ENCODE data around the gene PDLIM3.

GRCh38 chr4:185457136-185457535 lies 78.2 kb downstream of the PDLIM3 start:
- no peak for TF ChIP-seq HNRNPUL1 (IDR thresholded peaks at IDR 0.05; ENCODE audit: low read depth, low read length)
- no peak for TF ChIP-seq ZNF619 (CRISPR knock-in tag; IDR thresholded peaks at IDR 0.05)
- TF ChIP-seq EZH2 (conservative IDR thresholded peaks at IDR 0.05; ENCODE audit: low read depth, low read length) = no peak
- no peak for TF ChIP-seq CHD2 (IDR thresholded peaks at IDR 0.05; ENCODE audit: low read depth, low read length)
- TF ChIP-seq GABPB1 (CRISPR knock-in tag; IDR thresholded peaks at IDR 0.05) = no peak
- no peak for TF ChIP-seq CHCHD3 (CRISPR knock-in tag; IDR thresholded peaks at IDR 0.05)
- no peak for TF ChIP-seq AGO1 (IDR thresholded peaks at IDR 0.05; ENCODE audit: low read depth, low read length, poor library complexity, severe bottlenecking)
